Sigmoid colon (tissue), 7 donors: Measurements from ENCODE around the gene VAC14. TPM values are rescaled to one million over a fixed set of nuclear protein-coding genes. Genes with fewer than 3 reads are reported as not detected.
A peak's percentile ranks its signal among the peaks of the same experiment; 100 is the strongest.

Experiments
- DNase-seq: peaks from one replicate; pipeline ENCODE4 v3.0.0-alpha.2; 2019
- H3K27ac ChIP-seq, 4 donors: fragments of 200-600 bp; sonication (generic); one replicate each; pipeline ENCODE4 v1.5.1; 2016 to 2019; ENCODE audit warnings: mild to moderate bottlenecking in 1 of 4
- H3K27me3 ChIP-seq, 3 donors: fragments of 200-600 bp; sonication (generic); one replicate each; pipeline ENCODE4 v1.5.1; 2019; ENCODE audit warnings: mild to moderate bottlenecking in 1 of 3
- H3K36me3 ChIP-seq, 4 donors: fragments of 200-600 bp; sonication (generic); one replicate each; pipeline ENCODE4 v1.5.1; 2016 to 2019
- H3K4me1 ChIP-seq, 4 donors: fragments of 200-600 bp; sonication (generic); one replicate each; pipeline ENCODE4 v1.5.1; 2017 to 2019
- H3K4me3 ChIP-seq, 4 donors: fragments of 200-600 bp; sonication (generic); one replicate each; pipeline ENCODE4 v1.5.1; 2017 to 2019; ENCODE audit warnings: mild to moderate bottlenecking in 2 of 4, moderate library complexity in 1 of 4
- H3K9me3 ChIP-seq, 4 donors: fragments of 200-600 bp in 3 of 4; sonication (generic) in 3 of 4; one replicate each; pipeline versions ENCODE4 v1.5.1 to v1.6.1; 2013 to 2019
- CTCF ChIP-seq, 4 experiments: fragments of 450-650 bp in 3 of 4; fragments of 200-600 bp in 1 of 4; IDR thresholded peaks; one replicate each; pipeline ENCODE4 v1.5.1; 2016 to 2019; ENCODE audit warnings: antibody characterized with exemption in 4 of 4, mild to moderate bottlenecking in 3 of 4, moderate library complexity in 2 of 4
- EP300 ChIP-seq, 4 donors: sonication (generic); formaldehyde crosslinking; IDR thresholded peaks; one replicate each; pipeline ENCODE4 v1.6.1; 2017; ENCODE audit warnings: antibody characterized with exemption in 4 of 4
- POLR2A ChIP-seq, 2 donors: fragments of 450-650 bp; IDR thresholded peaks; one replicate each; pipeline ENCODE4 v1.6.1; 2016; ENCODE audit warnings: antibody characterized with exemption in 2 of 2, mild to moderate bottlenecking in 2 of 2, moderate library complexity in 2 of 2
- POLR2AphosphoS5 ChIP-seq, 4 donors: sonication (generic); formaldehyde crosslinking; IDR thresholded peaks; one replicate each; pipeline ENCODE4 v1.6.1; 2017; ENCODE audit warnings: antibody characterized with exemption in 4 of 4
- WGBS, 2 donors: extraction: QIAGEN DNeasy Blood & Tissue Kit; methylation state at CpG; one replicate each; pipeline ENCODE4 v1.1.7; 2013; 5-methylcytosine and 5-hydroxymethylcytosine counted together
- intact Hi-C: fragments of 100-400 bp; cut with DNase I; formaldehyde crosslinking; loops from one replicate; pipeline ENCODE4 v1.15.1; 2023
- polyA plus RNA-seq, 3 donors: library from polyadenylated mRNA; stranded (reverse); fragments of 200-250 nt; gene quantifications; one replicate each; pipeline ENCODE4 v1.2.3, GENCODE V29; 2013
- total RNA-seq, 4 donors: library from RNA; depleted of rRNA; stranded (reverse); fragments of >200 nt; gene quantifications; one replicate each; pipeline ENCODE4 v1.1.0, GENCODE V29; 2016
- donor health status: healthy with polysubstance abuse.
- donor health status: Bipolar disorder and iron deficiency.
- donor health status: healthy.

Gene VAC14
- total and polyA plus RNA-seq, 7 donors, result 16.8 to 36.2 (median 22.1) TPM

GRCh38 chr16:70765491-70765890 is 35.5 kb downstream of the VAC14 start:
- intact Hi-C loops, result no loop called here
- H3K27me3 ChIP-seq, result no peaks in the 10 kb centered on the region
- H3K36me3 ChIP-seq, result peaks cover 0 to 38% (median 13%) of the 10 kb centered on the region in 4 donors
- no peak for TF ChIP-seq POLR2AphosphoS5 (IDR thresholded peaks at IDR 0.05)
- no peak for TF ChIP-seq CTCF (IDR thresholded peaks at IDR 0.05)
- TF ChIP-seq POLR2A (IDR thresholded peaks at IDR 0.05), result no peak
- no peak for TF ChIP-seq EP300 (IDR thresholded peaks at IDR 0.05)
- H3K4me3 ChIP-seq, result no peak overlapping the region
- no peak overlapping the region for H3K27ac ChIP-seq
- DNase-seq, result no peak
- WGBS, 2 donors, result 93 to 94% methylated on average over 8 of the region's 8 CpGs
- H3K9me3 ChIP-seq, result no peaks in the 10 kb centered on the region
- H3K4me1 ChIP-seq, result peaks cover 0 to 6% (median under 1%) of the 10 kb centered on the region in 4 donors

- no peak for DNase-seq
- intact Hi-C loops, result no loop called here
- no peak overlapping the region for H3K4me3 ChIP-seq
- H3K27ac ChIP-seq, result no peak overlapping the region
- peaks cover 0 to 5% (median 0%) of the 10 kb centered on the region in 4 donors for H3K4me1 ChIP-seq
- no peak for TF ChIP-seq EP300 (IDR thresholded peaks at IDR 0.05)
- TF ChIP-seq POLR2A (IDR thresholded peaks at IDR 0.05), result no peak
- 89 to 94% methylated on average over 10 of the region's 10 CpGs for WGBS, 2 donors
- H3K27me3 ChIP-seq, result no peaks in the 10 kb centered on the region
- H3K36me3 ChIP-seq, result peaks cover 0 to 42% (median 13%) of the 10 kb centered on the region in 4 donors
- H3K9me3 ChIP-seq, result no peaks in the 10 kb centered on the region
Measured at GRCh38 chr16:70764632-70765031, 36.3 kb downstream of the VAC14 start.

DNA sequence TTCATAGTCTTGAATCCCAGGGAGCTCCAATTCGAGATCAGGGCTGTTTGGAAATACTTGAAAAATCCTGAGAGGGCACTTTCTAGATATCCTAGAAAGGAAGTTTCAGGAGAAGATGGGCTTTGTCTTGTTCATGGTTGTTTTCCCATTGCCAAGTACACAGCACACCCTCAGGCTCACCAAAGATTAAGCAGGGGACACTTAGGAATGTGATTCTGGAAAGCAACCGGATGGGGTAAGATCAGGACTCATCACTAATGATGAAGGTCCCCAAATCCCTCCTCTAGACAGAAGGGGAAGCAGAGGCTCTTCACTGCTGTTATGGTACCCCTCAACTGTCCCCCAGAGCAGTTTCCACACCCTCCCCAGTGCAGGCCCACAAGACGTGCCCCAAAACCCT is 40.7 kb downstream of the VAC14 start:
- TF ChIP-seq CTCF (IDR thresholded peaks at IDR 0.05) (no peak), POLR2AphosphoS5 (IDR thresholded peaks at IDR 0.05) (no peak), POLR2A (IDR thresholded peaks at IDR 0.05) (no peak), EP300 (IDR thresholded peaks at IDR 0.05) (no peak)
- peaks cover 0 to 5% (median 0%) of the 10 kb centered on the region in 4 donors for H3K4me1 ChIP-seq
- H3K27me3 ChIP-seq, result no peaks in the 10 kb centered on the region
- H3K27ac ChIP-seq, result peak overlapping the region in 2 of 4 donors; percentile 42 to 57
- H3K36me3 ChIP-seq, result peaks cover 0 to 66% (median 15%) of the 10 kb centered on the region in 4 donors
- intact Hi-C loops, result no loop called here
- no peaks in the 10 kb centered on the region for H3K9me3 ChIP-seq
- 68 to 76% methylated on average over 3 of the region's 3 CpGs for WGBS, 2 donors
- no peak overlapping the region for H3K4me3 ChIP-seq
- no peak for DNase-seq

DNA sequence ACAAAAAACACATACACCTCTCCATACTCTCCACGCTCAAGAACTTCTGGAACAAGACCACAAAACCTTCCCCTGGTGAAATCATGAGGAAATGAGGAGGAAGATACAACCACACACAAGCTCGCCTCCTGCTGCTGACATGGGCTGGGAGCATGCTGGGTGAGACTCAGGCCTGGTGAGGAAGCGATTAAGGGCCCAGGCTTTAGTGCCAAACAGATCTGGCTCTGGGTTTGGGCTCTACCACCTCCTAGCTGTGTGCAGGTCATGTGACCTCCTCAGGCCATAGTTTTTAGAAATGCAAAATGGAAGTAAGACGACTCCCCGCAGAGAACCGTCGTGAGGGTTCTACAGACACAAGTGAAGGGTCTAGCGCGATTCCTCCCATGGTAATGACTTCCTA is 41.3 kb downstream of the VAC14 start:
- intact Hi-C loops, result no loop called here
- peaks cover 0 to 69% (median 15%) of the 10 kb centered on the region in 4 donors for H3K36me3 ChIP-seq
- DNase-seq, result no peak
- no peak overlapping the region for H3K4me3 ChIP-seq
- TF ChIP-seq EP300 (IDR thresholded peaks at IDR 0.05) (no peak), POLR2A (IDR thresholded peaks at IDR 0.05) (no peak), POLR2AphosphoS5 (IDR thresholded peaks at IDR 0.05) (no peak), CTCF (IDR thresholded peaks at IDR 0.05) (no peak)
- peaks cover 0 to 5% (median 0%) of the 10 kb centered on the region in 4 donors for H3K4me1 ChIP-seq
- H3K27me3 ChIP-seq, result no peaks in the 10 kb centered on the region
- 95 to 98% methylated on average over 9 of the region's 9 CpGs for WGBS, 2 donors
- no peaks in the 10 kb centered on the region for H3K9me3 ChIP-seq
- peak overlapping the region in 1 of 4 donors; percentile 57 for H3K27ac ChIP-seq

GRCh38 chr16:70758786-70759185 is 42.2 kb downstream of the VAC14 start:
- DNase-seq, result no peak
- intact Hi-C loops, result no loop called here
- no peak overlapping the region for H3K4me3 ChIP-seq
- peaks cover 0 to 76% (median 15%) of the 10 kb centered on the region in 4 donors for H3K36me3 ChIP-seq
- WGBS, 2 donors, result 89 to 93% methylated on average over 10 of the region's 10 CpGs
- no peaks in the 10 kb centered on the region for H3K27me3 ChIP-seq
- H3K9me3 ChIP-seq, result no peaks in the 10 kb centered on the region
- no peak overlapping the region for H3K27ac ChIP-seq
- H3K4me1 ChIP-seq, result peaks cover 0 to 5% (median 0%) of the 10 kb centered on the region in 4 donors
- TF ChIP-seq CTCF (IDR thresholded peaks at IDR 0.05), result no peak
